H1 (cell line): ENCODE measurements around the gene C3orf22. TPM values are rescaled to one million over a fixed set of nuclear protein-coding genes. Genes with fewer than 3 reads are reported as not detected.
A peak's percentile ranks its signal among the peaks of the same experiment; 100 is the strongest.

Experiments
- CTCF ChIA-PET: fragments of 300-600 bp; sonication (Branson Sonifier 250); formaldehyde crosslinking; loops from one replicate; lab custom pipeline; 2021; ENCODE audit not compliant: partially characterized antibody; lab: Charles Lee
- POLR2A ChIA-PET: fragments of 300-600 bp; sonication (Branson Sonifier 250); formaldehyde crosslinking; loops from one replicate; lab custom pipeline; 2021; ENCODE audit warnings: inconsistent platforms; ENCODE audit not compliant: partially characterized antibody; lab: Charles Lee
- DNase-seq, 2 experiments: peaks; one replicate each; pipeline versions ENCODE4 v3.0.0 to v3.0.0-alpha.2; 2010 to 2022; ENCODE audit warnings: low spot score in 2 of 2, low read depth in 1 of 2, mixed read lengths in 1 of 2
- FAIRE-seq: peaks from 2 replicates; lab custom pipeline; 2011; peaks lifted over from hg19 to GRCh38; lab: Jason Lieb, UNC
- H2AFZ ChIP-seq: 2 replicates; pipeline ENCODE4 v1.8.1; 2012; ENCODE audit warnings: low read length, inconsistent platforms
- H2AK5ac ChIP-seq: 2 replicates; pipeline ENCODE4 v1.6.1; 2013; ENCODE audit warnings: low read depth, low read length
- H2BK120ac ChIP-seq: replicated peaks from 2 replicates; pipeline ENCODE3; 2013; ENCODE audit warnings: low read depth, low read length, inconsistent platforms
- H2BK12ac ChIP-seq: 2 replicates; pipeline ENCODE4 v1.6.1; 2013; ENCODE audit warnings: low read depth, low read length
- H2BK15ac ChIP-seq: 2 replicates; pipeline ENCODE4 v1.6.1; 2013; ENCODE audit warnings: low read length
- H2BK20ac ChIP-seq: 2 replicates; pipeline ENCODE4 v1.6.1; 2013; ENCODE audit warnings: low read length
- H2BK5ac ChIP-seq: 2 replicates; pipeline ENCODE4 v1.6.1; 2013; ENCODE audit warnings: low read depth, low read length
- H3K14ac ChIP-seq: 2 replicates; pipeline ENCODE4 v1.6.1; 2013; ENCODE audit warnings: inconsistent platforms; ENCODE audit not compliant: insufficient read length
- H3K18ac ChIP-seq: 2 replicates; pipeline ENCODE4 v1.6.1; 2013; ENCODE audit warnings: low read length; ENCODE audit errors: extremely low read depth
- H3K23ac ChIP-seq: 2 replicates; pipeline ENCODE4 v1.6.1; 2013; ENCODE audit warnings: inconsistent platforms; ENCODE audit not compliant: insufficient read length
- H3K23me2 ChIP-seq: 2 replicates; pipeline ENCODE4 v1.6.1; 2013; ENCODE audit warnings: low read depth, low read length
- H3K27ac ChIP-seq: 2 replicates; pipeline ENCODE4 v1.6.1; 2011; ENCODE audit warnings: low read depth, low read length, inconsistent platforms
- H3K27me3 ChIP-seq, 4 experiments: replicated peaks in 1 of 4; 1 replicate in 1 of 4; 2 replicates in 3 of 4; pipeline versions ENCODE4 v1.6.1 to v1.8.1; 2011 to 2013; ENCODE audit warnings: low read length in 3 of 4, mild to moderate bottlenecking in 3 of 4, inconsistent platforms in 2 of 4, mixed read lengths in 2 of 4, moderate library complexity in 1 of 4; ENCODE audit not compliant: control insufficient read depth in 3 of 4, insufficient read depth in 3 of 4; ENCODE audit errors: extremely low read depth in 1 of 4
- H3K36me3 ChIP-seq, 4 experiments: 2 replicates each; pipeline versions ENCODE4 v1.6.1 to v1.8.1; 2011 to 2013; ENCODE audit warnings: mild to moderate bottlenecking in 4 of 4, low read length in 3 of 4, moderate library complexity in 2 of 4, control low read depth in 1 of 4, inconsistent platforms in 1 of 4; ENCODE audit not compliant: insufficient read depth in 4 of 4, control insufficient read depth in 2 of 4
- H3K4ac ChIP-seq: replicated peaks from 2 replicates; pipeline ENCODE3; 2013; ENCODE audit warnings: low read length, low read depth, mixed read lengths, inconsistent platforms; ENCODE audit not compliant: insufficient read length
- H3K4me1 ChIP-seq, 4 experiments: replicated peaks in 1 of 4; 1 replicate in 1 of 4; 2 replicates in 3 of 4; pipeline versions ENCODE4 v1.6.1 to v1.8.1; 2011 to 2013; ENCODE audit warnings: low read length in 3 of 4, inconsistent platforms in 2 of 4, mixed read lengths in 1 of 4; ENCODE audit not compliant: insufficient read depth in 4 of 4, control insufficient read depth in 3 of 4
- H3K4me2 ChIP-seq, 2 experiments: 2 replicates each; pipeline versions ENCODE4 v1.6.1 to v1.8.1; 2011 to 2013; ENCODE audit warnings: low read depth in 2 of 2, low read length in 2 of 2, control low read depth in 1 of 2, inconsistent platforms in 1 of 2, mild to moderate bottlenecking in 1 of 2; ENCODE audit not compliant: insufficient read depth in 1 of 2
- H3K4me3 ChIP-seq, 4 experiments: fragments of 200-600, 300-600 bp in 1 of 4; sonication (generic), shearing (Covaris generic), sonication (Bioruptor Twin) in 1 of 4; 2 replicates each; pipeline versions ENCODE4 v1.5.1 to v1.8.1; 2011 to 2016; ENCODE audit warnings: low read length in 4 of 4, low read depth in 3 of 4, control low read depth in 2 of 4, inconsistent platforms in 2 of 4, mild to moderate bottlenecking in 2 of 4, mixed read lengths in 1 of 4, moderate library complexity in 1 of 4; ENCODE audit not compliant: insufficient read depth in 2 of 4; ENCODE audit errors: extremely low read depth in 1 of 4
- H3K56ac ChIP-seq: replicated peaks from 2 replicates; pipeline ENCODE3; 2013; ENCODE audit warnings: low read depth, mild to moderate bottlenecking, mixed read lengths, low read length, inconsistent platforms; ENCODE audit not compliant: insufficient read length
- H3K79me1 ChIP-seq: 2 replicates; pipeline ENCODE4 v1.6.1; 2013; ENCODE audit warnings: low read depth, low read length, control low read depth
- H3K79me2 ChIP-seq, 2 experiments: 2 replicates each; pipeline versions ENCODE4 v1.6.1 to v1.8.1; 2012 to 2013; ENCODE audit warnings: low read length in 2 of 2, mild to moderate bottlenecking in 2 of 2, inconsistent platforms in 1 of 2; ENCODE audit not compliant: insufficient read depth in 2 of 2, control insufficient read depth in 1 of 2
- H3K9ac ChIP-seq, 4 experiments: replicated peaks in 1 of 4; 1 replicate in 1 of 4; 2 replicates in 3 of 4; pipeline versions ENCODE4 v1.6.1 to v1.8.1; 2011 to 2013; ENCODE audit warnings: low read depth in 3 of 4, low read length in 3 of 4, control low read depth in 2 of 4, mild to moderate bottlenecking in 2 of 4, moderate library complexity in 2 of 4, inconsistent platforms in 1 of 4; ENCODE audit errors: extremely low read depth in 1 of 4
- H3K9me3 ChIP-seq, 2 experiments: 2 replicates each; pipeline versions ENCODE4 v1.6.1 to v1.8.1; 2012 to 2013; ENCODE audit warnings: mild to moderate bottlenecking in 2 of 2, moderate library complexity in 2 of 2, control low read depth in 1 of 2, inconsistent platforms in 1 of 2, low read depth in 1 of 2, low read length in 1 of 2, mixed read lengths in 1 of 2; ENCODE audit not compliant: insufficient read depth in 2 of 2
- H4K20me1 ChIP-seq, 2 experiments: replicated peaks in 1 of 2; 2 replicates each; pipeline versions ENCODE3 to v1.8.1; 2011 to 2013; ENCODE audit warnings: inconsistent platforms in 2 of 2, low read length in 2 of 2, mild to moderate bottlenecking in 1 of 2; ENCODE audit not compliant: insufficient read depth in 2 of 2, control insufficient read depth in 1 of 2
- H4K5ac ChIP-seq: 2 replicates; pipeline ENCODE4 v1.6.1; 2013; ENCODE audit warnings: low read length, low read depth, mixed read lengths, inconsistent platforms; ENCODE audit not compliant: insufficient read length
- H4K8ac ChIP-seq: 2 replicates; pipeline ENCODE4 v1.8.0; 2013; ENCODE audit warnings: mild to moderate bottlenecking, moderate library complexity, low read length, inconsistent platforms; ENCODE audit not compliant: insufficient read depth; ENCODE audit errors: extremely low read depth
- H4K91ac ChIP-seq: replicated peaks from 2 replicates; pipeline ENCODE3; 2013; ENCODE audit warnings: low read length, mixed read lengths, inconsistent platforms; ENCODE audit not compliant: insufficient read length
- ATF3 ChIP-seq: IDR thresholded peaks from 2 replicates; pipeline ENCODE4 v1.6.1; 2011; ENCODE audit warnings: low read depth, mild to moderate bottlenecking, low read length; ENCODE audit not compliant: insufficient read depth
- CHD1 ChIP-seq: IDR thresholded peaks from 2 replicates; pipeline ENCODE4 v1.6.1; 2012; ENCODE audit warnings: low read depth, low read length, improper control_type of control experiment
- FOSL1 ChIP-seq: IDR thresholded peaks from 2 replicates; pipeline ENCODE4 v1.6.1; 2011; ENCODE audit warnings: mild to moderate bottlenecking, low read depth, low read length, moderate library complexity; ENCODE audit not compliant: insufficient read depth
- RAD21 ChIP-seq, 2 experiments: IDR thresholded peaks in 1 of 2; conservative IDR thresholded peaks in 1 of 2; 2 replicates each; pipeline ENCODE4 v1.6.1; 2011; ENCODE audit warnings: low read depth in 2 of 2, low read length in 2 of 2, improper control_type of control experiment in 1 of 2, inconsistent platforms in 1 of 2, mild to moderate bottlenecking in 1 of 2, moderate library complexity in 1 of 2
- WGBS, 2 experiments: shearing (Covaris generic) in 1 of 2; methylation state at CpG; one replicate each; pipeline versions ENCODE4 v1.1.6 to v1.1.7; 2013 to 2015; ENCODE audit warnings: low lambda C conversion rate in 2 of 2, mixed read lengths in 2 of 2, inconsistent platforms in 1 of 2, low coverage in 1 of 2, missing lambda C conversion rate in 1 of 2; ENCODE audit not compliant: insufficient replicate concordance in 2 of 2, insufficient coverage in 1 of 2, insufficient read length in 1 of 2; ENCODE audit errors: extremely low coverage in 1 of 2, missing lambda C conversion rate in 1 of 2; 5-methylcytosine and 5-hydroxymethylcytosine counted together
- polyA plus RNA-seq, 7 experiments: library from polyadenylated mRNA; depleted of rRNA in 3 of 7; stranded (reverse) in 5 of 7; unstranded in 2 of 7; fragments of >200 nt in 5 of 7; fragments of 200-250 nt in 2 of 7; gene quantifications; 1 replicate in 5 of 7; 2 replicates in 1 of 7; 4 replicates in 1 of 7; pipeline versions ENCODE4 v1.2.1 to v1.2.3, GENCODE V29; 2011 to 2013; ENCODE audit warnings: missing spikeins in 2 of 7, mixed read lengths in 2 of 7
- total RNA-seq: library from RNA; stranded (reverse); fragmentation: NEBNext Ultra II Directional; extraction: Animal tissue kit (Norgen Biotek cat#: 25700); gene quantifications from 2 replicates; pipeline ENCODE4 v1.2.1, GENCODE V29; 2021
- TF ChIP-seq, protein P1 (sequence below), 3 experiments: IDR thresholded peaks; 1 replicate in 2 of 3; 2 replicates in 1 of 3; pipeline versions ENCODE4 v1.5.1 to v1.6.1; 2011; ENCODE audit warnings: low read length in 3 of 3, mild to moderate bottlenecking in 3 of 3, inconsistent platforms in 2 of 3, low read depth in 1 of 3, moderate library complexity in 1 of 3; ENCODE audit not compliant: insufficient read depth in 1 of 3; ENCODE audit errors: control extremely low read depth in 1 of 3

C3orf22 gene
- total and polyA plus RNA-seq, 2 of the 8 experiments (the other 6 are each of a cell fraction or from before 2014, with no cell fraction given), result not detected

- Histone ChIP-seq H3K36me3 (no peaks in the 10 kb centered on the region), H2BK20ac (no peak overlapping the region), H3K4me1 (peaks cover 0 to 4% (median 1%) of the 10 kb centered on the region in 4 experiments; a peak in 2 of 7 replicates), H3K56ac (no peak overlapping the region), H3K79me1 (no peaks in the 10 kb centered on the region)
- TF ChIP-seq ATF3, result no peak
- no peak for TF ChIP-seq FOSL1
- TF ChIP-seq, protein P1, sequence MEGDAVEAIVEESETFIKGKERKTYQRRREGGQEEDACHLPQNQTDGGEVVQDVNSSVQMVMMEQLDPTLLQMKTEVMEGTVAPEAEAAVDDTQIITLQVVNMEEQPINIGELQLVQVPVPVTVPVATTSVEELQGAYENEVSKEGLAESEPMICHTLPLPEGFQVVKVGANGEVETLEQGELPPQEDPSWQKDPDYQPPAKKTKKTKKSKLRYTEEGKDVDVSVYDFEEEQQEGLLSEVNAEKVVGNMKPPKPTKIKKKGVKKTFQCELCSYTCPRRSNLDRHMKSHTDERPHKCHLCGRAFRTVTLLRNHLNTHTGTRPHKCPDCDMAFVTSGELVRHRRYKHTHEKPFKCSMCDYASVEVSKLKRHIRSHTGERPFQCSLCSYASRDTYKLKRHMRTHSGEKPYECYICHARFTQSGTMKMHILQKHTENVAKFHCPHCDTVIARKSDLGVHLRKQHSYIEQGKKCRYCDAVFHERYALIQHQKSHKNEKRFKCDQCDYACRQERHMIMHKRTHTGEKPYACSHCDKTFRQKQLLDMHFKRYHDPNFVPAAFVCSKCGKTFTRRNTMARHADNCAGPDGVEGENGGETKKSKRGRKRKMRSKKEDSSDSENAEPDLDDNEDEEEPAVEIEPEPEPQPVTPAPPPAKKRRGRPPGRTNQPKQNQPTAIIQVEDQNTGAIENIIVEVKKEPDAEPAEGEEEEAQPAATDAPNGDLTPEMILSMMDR (IDR thresholded peaks at IDR 0.05; ENCODE audit: control extremely low read depth in 1 of 3, insufficient read depth in 1 of 3, low read depth in 1 of 3, low read length in 3 of 3), result peak; percentile 36 to 54 (median 38); a peak in 3 of 4 replicates
- TF ChIP-seq CHD1, result no peak
- TF ChIP-seq RAD21 (IDR thresholded peaks at IDR 0.05 in 1 of 2, conservative IDR thresholded peaks at IDR 0.05 in 1 of 2; ENCODE audit: low read depth in 2 of 2, low read length in 2 of 2), result peak; percentile 49 to 62
- TF ChIP-seq, all 59 proteins: peak for 2
- Histone ChIP-seq H3K27ac (no peak overlapping the region), H3K4ac (no peak overlapping the region), H3K14ac (no peak overlapping the region), H3K9me3 (no peaks in the 10 kb centered on the region), H3K23me2 (no peaks in the 10 kb centered on the region), H3K9ac (no peak overlapping the region), H2BK120ac (no peak overlapping the region), H4K91ac (no peak overlapping the region), H2BK5ac (no peak overlapping the region), H4K5ac (no peak overlapping the region), H3K79me2 (no peaks in the 10 kb centered on the region), H3K27me3 (no peaks in the 10 kb centered on the region; a peak in 1 of 7 replicates), H3K4me3 (no peak overlapping the region), H3K23ac (no peak overlapping the region), H4K20me1 (no peaks in the 10 kb centered on the region), H2AFZ (no peak overlapping the region), H2AK5ac (no peak overlapping the region), H2BK15ac (no peak overlapping the region), H3K18ac (no peak overlapping the region), H3K4me2 (no peak overlapping the region), H4K8ac (no peak overlapping the region), H2BK12ac (no peak overlapping the region)
- ChIA-PET POLR2A (no interaction called here), CTCF (interaction anchor here (1.3 to 2.3 kb wide), 2 partner anchors 21 to 77 kb away, joined by 4 to 7 read pairs; no protein-coding TSS in a partner anchor)
- FAIRE-seq (no peak), DNase-seq (peak in 1 of 2 experiments; percentile 45)
- 71% methylated on average over 10 of the region's 10 CpGs; no CpG with 5 or more reads in 1 of the 2 experiments for WGBS, 2 experiments
Measured at GRCh38 chr3:126567696-126568438, 9.1 kb upstream of the C3orf22 start.
